Measurements from ENCODE around the gene ANKK1.

DNA sequence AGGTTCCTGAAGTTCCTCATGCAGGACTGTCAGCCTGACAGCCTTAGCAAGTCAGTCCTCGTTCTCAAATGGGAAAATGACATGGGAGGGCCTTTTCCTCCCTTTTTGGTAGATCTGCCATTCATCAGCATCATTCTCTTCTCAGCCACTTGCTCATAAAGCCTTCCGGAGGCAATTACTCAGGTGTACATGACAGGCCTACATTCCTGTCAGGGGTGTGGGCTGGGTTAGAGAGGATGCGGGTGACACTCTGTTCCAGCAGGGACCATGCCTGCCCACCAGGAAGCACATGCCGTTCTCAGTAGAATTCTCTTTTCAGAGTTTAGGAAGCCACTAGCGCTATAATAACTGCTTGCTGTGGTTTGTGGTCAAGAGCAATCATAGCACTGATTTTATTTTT lies 24.2 kb upstream of the ANKK1 start:
- no peak for TF ChIP-seq POLR2A (IDR thresholded peaks at IDR 0.05)
- TF ChIP-seq CTCF (IDR thresholded peaks at IDR 0.05) = no peak
